ENCODE data around the gene NDUFC1. TPM values are rescaled to one million over a fixed set of nuclear protein-coding genes. Genes with fewer than 3 reads are reported as not detected.

Gene NDUFC1
- total RNA-seq, 1 donor from 2014 or later, result 44.8 TPM

- H3K27me3 Mint-ChIP-seq (ENCODE audit: unreplicated experiment), result peaks cover 2% of the 10 kb centered on the region
- DNase-seq (ENCODE audit: low spot score), result no peak
- H3K9me3 Mint-ChIP-seq (ENCODE audit: unreplicated experiment), result no peaks in the 10 kb centered on the region
- no peak for TF ChIP-seq CTCF (IDR thresholded peaks at IDR 0.05; ENCODE audit: unreplicated experiment)
- no peak overlapping the region for H3K4me3 Mint-ChIP-seq (ENCODE audit: unreplicated experiment)
- no peak overlapping the region for H3K27ac Mint-ChIP-seq (ENCODE audit: unreplicated experiment)
- no peaks in the 10 kb centered on the region for H3K36me3 Mint-ChIP-seq (ENCODE audit: low read depth, unreplicated experiment)
- no peaks in the 10 kb centered on the region for H3K4me1 Mint-ChIP-seq (ENCODE audit: unreplicated experiment)
Measured at GRCh38 chr4:139247700-139248238, 54.5 kb downstream of the NDUFC1 start.

GRCh38 chr4:139247241-139247640 is 55.0 kb downstream of the NDUFC1 start:
- Mint-ChIP-seq H3K36me3 (ENCODE audit: low read depth, unreplicated experiment) (no peaks in the 10 kb centered on the region), H3K4me1 (ENCODE audit: unreplicated experiment) (no peaks in the 10 kb centered on the region), H3K9me3 (ENCODE audit: unreplicated experiment) (no peaks in the 10 kb centered on the region), H3K27me3 (ENCODE audit: unreplicated experiment) (peaks cover 3% of the 10 kb centered on the region), H3K4me3 (ENCODE audit: unreplicated experiment) (no peak overlapping the region), H3K27ac (ENCODE audit: unreplicated experiment) (no peak overlapping the region)
- no peak for DNase-seq (ENCODE audit: low spot score)
- no peak for TF ChIP-seq CTCF (IDR thresholded peaks at IDR 0.05; ENCODE audit: unreplicated experiment)

GRCh38 chr4:139246166-139246565 is 56.1 kb downstream of the NDUFC1 start:
- no peak for DNase-seq (ENCODE audit: low spot score)
- no peak overlapping the region for H3K27ac Mint-ChIP-seq (ENCODE audit: unreplicated experiment)
- no peaks in the 10 kb centered on the region for H3K9me3 Mint-ChIP-seq (ENCODE audit: unreplicated experiment)
- no peaks in the 10 kb centered on the region for H3K4me1 Mint-ChIP-seq (ENCODE audit: unreplicated experiment)
- H3K36me3 Mint-ChIP-seq (ENCODE audit: low read depth, unreplicated experiment), result no peaks in the 10 kb centered on the region
- H3K4me3 Mint-ChIP-seq (ENCODE audit: unreplicated experiment), result no peak overlapping the region
- peaks cover 3% of the 10 kb centered on the region for H3K27me3 Mint-ChIP-seq (ENCODE audit: unreplicated experiment)
- no peak for TF ChIP-seq CTCF (IDR thresholded peaks at IDR 0.05; ENCODE audit: unreplicated experiment)

GRCh38 chr4:139245590-139245989 is 56.7 kb downstream of the NDUFC1 start:
- Mint-ChIP-seq H3K4me1 (ENCODE audit: unreplicated experiment) (no peaks in the 10 kb centered on the region), H3K9me3 (ENCODE audit: unreplicated experiment) (no peaks in the 10 kb centered on the region), H3K36me3 (ENCODE audit: low read depth, unreplicated experiment) (no peaks in the 10 kb centered on the region), H3K27ac (ENCODE audit: unreplicated experiment) (no peak overlapping the region), H3K4me3 (ENCODE audit: unreplicated experiment) (no peak overlapping the region), H3K27me3 (ENCODE audit: unreplicated experiment) (peaks cover 3% of the 10 kb centered on the region)
- no peak for TF ChIP-seq CTCF (IDR thresholded peaks at IDR 0.05; ENCODE audit: unreplicated experiment)
- no peak for DNase-seq (ENCODE audit: low spot score)

- H3K4me3 Mint-ChIP-seq (ENCODE audit: unreplicated experiment), result no peak overlapping the region
- no peaks in the 10 kb centered on the region for H3K36me3 Mint-ChIP-seq (ENCODE audit: low read depth, unreplicated experiment)
- H3K4me1 Mint-ChIP-seq (ENCODE audit: unreplicated experiment), result no peaks in the 10 kb centered on the region
- peaks cover 3% of the 10 kb centered on the region for H3K27me3 Mint-ChIP-seq (ENCODE audit: unreplicated experiment)
- no peak overlapping the region for H3K27ac Mint-ChIP-seq (ENCODE audit: unreplicated experiment)
- no peak for TF ChIP-seq CTCF (IDR thresholded peaks at IDR 0.05; ENCODE audit: unreplicated experiment)
- no peak for DNase-seq (ENCODE audit: low spot score)
- no peaks in the 10 kb centered on the region for H3K9me3 Mint-ChIP-seq (ENCODE audit: unreplicated experiment)
Measured at GRCh38 chr4:139243448-139244365, 58.6 kb downstream of the NDUFC1 start.

Measured in endothelial cell (in vitro differentiated cells).